Astrocyte (in vitro differentiated cells and primary cell): ENCODE measurements around the gene PLXNB3.

Experiments
- CTCF ChIP-seq: IDR thresholded peaks from 2 replicates; pipeline ENCODE4 v1.5.1; 2011; ENCODE audit warnings: low read depth, mild to moderate bottlenecking, inconsistent platforms, low read length, moderate library complexity; ENCODE audit not compliant: insufficient read depth
- EZH2 ChIP-seq: IDR thresholded peaks from 2 replicates; pipeline ENCODE4 v1.6.1; 2012; ENCODE audit warnings: mild to moderate bottlenecking, low read length, inconsistent platforms; ENCODE audit not compliant: insufficient read depth

GRCh38 chrX:153793291-153793690, 29.2 kb downstream of the PLXNB3 start:
- no peak for TF ChIP-seq CTCF
- TF ChIP-seq EZH2, result no peak
